Neural progenitor cell (in vitro differentiated cells): ENCODE measurements around the gene DPP3.

ENCODE experiments used
- EZH2 ChIP-seq: fragments of 200-600 bp; sonication (generic); IDR thresholded peaks from 2 replicates; pipeline ENCODE4 v1.6.1; 2017; ENCODE audit warnings: antibody characterized with exemption, mild to moderate bottlenecking, moderate library complexity
- TF ChIP-seq, protein P1 (sequence below): fragments of 200-600 bp; sonication (generic); IDR thresholded peaks from 2 replicates; pipeline ENCODE4 v1.5.1; 2017; ENCODE audit warnings: antibody characterized with exemption, mild to moderate bottlenecking

DNA sequence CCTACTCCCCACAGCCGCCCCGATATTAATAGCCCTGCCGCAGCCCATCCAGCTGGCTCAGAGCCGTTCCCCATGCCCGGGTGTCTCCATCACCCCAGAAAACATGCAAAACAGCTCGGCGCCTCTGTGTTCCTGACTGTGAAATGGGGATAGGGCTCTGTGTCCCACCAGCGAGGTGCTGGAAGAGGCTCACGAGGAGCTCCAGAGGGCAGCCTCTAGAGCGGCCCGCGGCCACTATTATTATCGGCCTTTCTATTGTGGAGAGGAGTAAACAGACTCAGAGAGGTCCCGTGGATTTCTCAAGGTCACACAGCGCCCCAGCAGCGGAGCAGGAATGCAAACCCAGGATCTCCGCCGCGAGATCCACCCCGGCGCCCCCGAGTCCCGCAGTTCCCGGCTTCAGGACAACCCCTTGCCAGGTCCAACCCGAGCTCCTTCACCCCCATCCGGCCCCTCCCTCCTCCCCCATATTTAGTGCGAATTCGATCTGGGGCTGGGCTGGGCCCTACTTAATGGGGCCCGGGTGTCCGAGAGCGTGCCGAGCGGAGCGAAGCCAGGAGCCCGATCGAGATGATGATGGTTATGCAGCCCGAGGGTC, 66.2 kb downstream of the DPP3 start, which contains the start of gene ACTN3:
- no peak for TF ChIP-seq EZH2
- TF ChIP-seq, protein P1, sequence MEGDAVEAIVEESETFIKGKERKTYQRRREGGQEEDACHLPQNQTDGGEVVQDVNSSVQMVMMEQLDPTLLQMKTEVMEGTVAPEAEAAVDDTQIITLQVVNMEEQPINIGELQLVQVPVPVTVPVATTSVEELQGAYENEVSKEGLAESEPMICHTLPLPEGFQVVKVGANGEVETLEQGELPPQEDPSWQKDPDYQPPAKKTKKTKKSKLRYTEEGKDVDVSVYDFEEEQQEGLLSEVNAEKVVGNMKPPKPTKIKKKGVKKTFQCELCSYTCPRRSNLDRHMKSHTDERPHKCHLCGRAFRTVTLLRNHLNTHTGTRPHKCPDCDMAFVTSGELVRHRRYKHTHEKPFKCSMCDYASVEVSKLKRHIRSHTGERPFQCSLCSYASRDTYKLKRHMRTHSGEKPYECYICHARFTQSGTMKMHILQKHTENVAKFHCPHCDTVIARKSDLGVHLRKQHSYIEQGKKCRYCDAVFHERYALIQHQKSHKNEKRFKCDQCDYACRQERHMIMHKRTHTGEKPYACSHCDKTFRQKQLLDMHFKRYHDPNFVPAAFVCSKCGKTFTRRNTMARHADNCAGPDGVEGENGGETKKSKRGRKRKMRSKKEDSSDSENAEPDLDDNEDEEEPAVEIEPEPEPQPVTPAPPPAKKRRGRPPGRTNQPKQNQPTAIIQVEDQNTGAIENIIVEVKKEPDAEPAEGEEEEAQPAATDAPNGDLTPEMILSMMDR = no peak
